HCT116 (cell line): Measurements from ENCODE around the gene SEMA5A. TPM values are rescaled to one million over a fixed set of nuclear protein-coding genes. Genes with fewer than 3 reads are reported as not detected.

ENCODE experiments used
- ATAC-seq: fragments of 200-7000 bp; cut with Tn5 transposase; 2 replicates; pipeline ENCODE4 v1.9.1; 2020; ENCODE audit warnings: mild to moderate bottlenecking, moderate library complexity
- BruUV-seq: library from RNA; stranded (reverse); fragments of 400-500 nt; replicated peaks from 2 replicates; lab custom pipeline; 2021; lab: Mats Ljungman, UMichigan
- CTCF ChIA-PET: fragments of 300-600 bp; sonication (Branson Sonifier 250); formaldehyde crosslinking; loops from one replicate; lab custom pipeline; 2021; ENCODE audit warnings: antibody characterized with exemption; lab: Charles Lee
- POLR2A ChIA-PET: fragments of 300-600, 350-600 bp; sonication (Branson Sonifier 250); formaldehyde crosslinking; loops from one replicate; lab custom pipeline; 2021; ENCODE audit warnings: antibody characterized with exemption; lab: Charles Lee
- RAD21 ChIA-PET, 2 experiments: fragments of 300-600 bp; sonication (Branson Sonifier 250); formaldehyde crosslinking; loops; one replicate each; lab custom pipeline; 2023; ENCODE audit warnings: low total read pairs in 2 of 2; ENCODE audit not compliant: uncharacterized antibody in 2 of 2, unreplicated experiment in 2 of 2, low non-redundant PET in 1 of 2; lab: Charles Lee
- DNase-seq: peaks from one replicate; pipeline ENCODE4 v3.0.0-alpha.2; 2010; ENCODE audit warnings: low read depth, low spot score
- H2AFZ ChIP-seq: fragments of 200-600 bp; shearing (Covaris generic), sonication (generic); 2 replicates; pipeline ENCODE4 v1.6.1; 2017; ENCODE audit warnings: low read depth, mixed run types, mixed read lengths, antibody characterized with exemption, low read length; ENCODE audit not compliant: poor library complexity, severe bottlenecking
- H3K27ac ChIP-seq: 2 replicates; pipeline ENCODE4 v1.5.1; 2012; ENCODE audit warnings: low read depth, low read length
- H3K27me3 ChIP-seq: fragments of 200-600 bp; sonication (generic); 2 replicates; pipeline ENCODE4 v1.6.1; 2016; ENCODE audit warnings: mixed run types, low read length, mixed read lengths; ENCODE audit not compliant: insufficient read depth
- H3K36me3 ChIP-seq, 2 experiments: fragments of 200-500 bp in 1 of 2; fragments of 200-600 bp in 1 of 2; sonication (Bioruptor generic) in 1 of 2; sonication (generic) in 1 of 2; 2 replicates each; pipeline versions ENCODE4 v1.5.1 to v1.6.1; 2014 to 2016; ENCODE audit warnings: low read length in 2 of 2, inconsistent platforms in 1 of 2, mixed read lengths in 1 of 2, mixed run types in 1 of 2; ENCODE audit not compliant: insufficient read depth in 2 of 2, control insufficient read depth in 1 of 2
- H3K4me1 ChIP-seq, 2 experiments: fragments of 200-600 bp in 1 of 2; sonication (generic) in 1 of 2; 2 replicates each; pipeline versions ENCODE4 v1.5.1 to v1.6.1; 2012 to 2017; ENCODE audit warnings: low read length in 2 of 2, inconsistent platforms in 1 of 2, mild to moderate bottlenecking in 1 of 2, mixed read lengths in 1 of 2, mixed run types in 1 of 2, moderate library complexity in 1 of 2; ENCODE audit not compliant: insufficient read depth in 2 of 2, control insufficient read depth in 1 of 2
- H3K4me2 ChIP-seq: fragments of 200-600 bp; sonication (generic); 2 replicates; pipeline ENCODE4 v1.6.1; 2017; ENCODE audit warnings: mixed run types, low read length, mixed read lengths
- H3K4me3 ChIP-seq, 2 experiments: fragments of 200-600 bp in 1 of 2; sonication (generic) in 1 of 2; replicated peaks in 1 of 2; 2 replicates each; pipeline ENCODE4 v1.5.1; 2011 to 2016; ENCODE audit warnings: low read length in 2 of 2, control low read depth in 1 of 2, low read depth in 1 of 2, mild to moderate bottlenecking in 1 of 2, mixed read lengths in 1 of 2, mixed run types in 1 of 2
- H3K79me2 ChIP-seq: fragments of 200-600 bp; sonication (generic); 2 replicates; pipeline ENCODE4 v1.6.1; 2017; ENCODE audit warnings: mild to moderate bottlenecking, mixed run types, low read length, moderate library complexity, mixed read lengths; ENCODE audit not compliant: insufficient read depth
- H3K9ac ChIP-seq: fragments of 200-600 bp; sonication (generic); 2 replicates; pipeline ENCODE4 v1.6.1; 2016; ENCODE audit warnings: low read length, mixed read lengths
- H3K9me2 ChIP-seq: fragments of 200-600 bp; sonication (generic), shearing (Covaris generic); 2 replicates; pipeline ENCODE4 v1.6.1; 2017; ENCODE audit warnings: mixed run types, mild to moderate bottlenecking, moderate library complexity; ENCODE audit not compliant: insufficient read depth
- H3K9me3 ChIP-seq, 2 experiments: fragments of 200-500 bp in 1 of 2; fragments of 200-600 bp in 1 of 2; sonication (Bioruptor generic) in 1 of 2; sonication (generic) in 1 of 2; 2 replicates each; pipeline ENCODE4 v1.6.1; 2014 to 2017; ENCODE audit warnings: low read length in 2 of 2, mixed read lengths in 2 of 2, inconsistent platforms in 1 of 2, low read depth in 1 of 2, mild to moderate bottlenecking in 1 of 2, mixed run types in 1 of 2, moderate library complexity in 1 of 2; ENCODE audit not compliant: control insufficient read depth in 1 of 2, insufficient read depth in 1 of 2
- H4K20me1 ChIP-seq: fragments of 200-600 bp; sonication (generic), shearing (Covaris generic); 2 replicates; pipeline ENCODE4 v1.6.1; 2017; ENCODE audit warnings: mixed run types, mild to moderate bottlenecking, moderate library complexity; ENCODE audit not compliant: insufficient read depth
- ATF3 ChIP-seq: IDR thresholded peaks from 2 replicates; pipeline ENCODE4 v1.6.1; 2012
- CBX3 ChIP-seq: IDR thresholded peaks from 2 replicates; pipeline ENCODE4 v1.6.1; 2012; ENCODE audit warnings: low read depth
- CEBPB ChIP-seq: IDR thresholded peaks from 2 replicates; pipeline ENCODE4 v1.6.1; 2012; ENCODE audit warnings: low read depth
- CTCF ChIP-seq, 3 experiments: fragments of 200-600 bp in 1 of 3; sonication (generic) in 1 of 3; IDR thresholded peaks in 2 of 3; conservative IDR thresholded peaks in 1 of 3; 2 replicates each; pipeline ENCODE4 v1.5.1; 2012 to 2017; ENCODE audit warnings: low read depth in 2 of 3, low read length in 2 of 3, antibody characterized with exemption in 1 of 3, borderline replicate concordance in 1 of 3, control low read depth in 1 of 3, mild to moderate bottlenecking in 1 of 3, mixed read lengths in 1 of 3, mixed run types in 1 of 3, moderate library complexity in 1 of 3; ENCODE audit not compliant: insufficient read depth in 1 of 3
- EGR1 ChIP-seq: IDR thresholded peaks from 2 replicates; pipeline ENCODE4 v1.6.1; 2012; ENCODE audit warnings: low read depth
- ELF1 ChIP-seq: IDR thresholded peaks from 2 replicates; pipeline ENCODE4 v1.6.1; 2012; ENCODE audit warnings: low read depth, borderline replicate concordance
- EZH2phosphoT487 ChIP-seq: fragments of 200-600 bp; IDR thresholded peaks from 2 replicates; pipeline ENCODE4 v1.6.1; 2018; ENCODE audit warnings: antibody characterized with exemption, borderline replicate concordance
- FOSL1 ChIP-seq: IDR thresholded peaks from 2 replicates; pipeline ENCODE4 v1.6.1; 2012; ENCODE audit warnings: low read depth
- MAX ChIP-seq: IDR thresholded peaks from 2 replicates; pipeline ENCODE4 v1.6.1; 2012
- POLR2AphosphoS5 ChIP-seq: IDR thresholded peaks from 2 replicates; pipeline ENCODE4 v1.6.1; 2011; ENCODE audit warnings: mild to moderate bottlenecking, low read depth, low read length, moderate library complexity
- RAD21 ChIP-seq: IDR thresholded peaks from 2 replicates; pipeline ENCODE4 v1.6.1; 2012; ENCODE audit warnings: low read depth, mild to moderate bottlenecking
- REST ChIP-seq: IDR thresholded peaks from 2 replicates; pipeline ENCODE4 v1.6.1; 2012; ENCODE audit warnings: low read depth
- SIN3A ChIP-seq: IDR thresholded peaks from 2 replicates; pipeline ENCODE4 v1.6.1; 2012; ENCODE audit warnings: low read depth
- SP1 ChIP-seq: IDR thresholded peaks from 2 replicates; pipeline ENCODE4 v1.6.1; 2012; ENCODE audit warnings: low read depth
- SRF ChIP-seq: IDR thresholded peaks from 2 replicates; pipeline ENCODE4 v1.6.1; 2012; ENCODE audit warnings: low read depth
- TCF7L2 ChIP-seq: IDR thresholded peaks from 2 replicates; pipeline ENCODE4 v1.7.0; 2011; ENCODE audit warnings: borderline replicate concordance, inconsistent platforms; ENCODE audit not compliant: insufficient read depth, insufficient read length; ENCODE audit errors: extremely low read depth
- YY1 ChIP-seq: IDR thresholded peaks from 2 replicates; pipeline ENCODE4 v1.6.1; 2011; ENCODE audit warnings: low read length, low read depth, moderate library complexity, mild to moderate bottlenecking; ENCODE audit not compliant: insufficient replicate concordance; ENCODE audit errors: extremely low read depth
- ZBTB33 ChIP-seq: IDR thresholded peaks from 2 replicates; pipeline ENCODE4 v1.6.1; 2011; ENCODE audit warnings: mild to moderate bottlenecking, low read length, moderate library complexity; ENCODE audit not compliant: insufficient replicate concordance; ENCODE audit errors: extremely low read depth
- ZFX ChIP-seq: fragments of 450-650 bp; IDR thresholded peaks from 2 replicates; pipeline ENCODE4 v1.6.1; 2017
- ZNF274 ChIP-seq: fragments of 200-500 bp; sonication (Bioruptor generic); IDR thresholded peaks from 2 replicates; pipeline ENCODE4 v1.6.1; 2014; ENCODE audit warnings: mild to moderate bottlenecking, low read depth, low read length, inconsistent platforms
- intact Hi-C: fragments of 100-400 bp; cut with micrococcal nuclease; formaldehyde crosslinking; loops from 2 replicates; pipeline ENCODE4 v1.10.0; 2022
- total RNA-seq: library from RNA; stranded (reverse); gene quantifications from one replicate; pipeline ENCODE4 v1.2.1, GENCODE V29; 2021; ENCODE audit not compliant: unreplicated experiment

SEMA5A gene
- total RNA-seq, 1 experiment from 2014 or later = 0.02 TPM

- ChIA-PET CTCF (no interaction called here), RAD21 (no interaction called here), POLR2A (no interaction called here)
- Histone ChIP-seq H3K9me3 (peaks cover 4 to 31% of the 10 kb centered on the region in 2 experiments; a peak in 2 of 4 replicates), H3K27ac (no peak overlapping the region), H3K36me3 (no peaks in the 10 kb centered on the region), H2AFZ (no peak overlapping the region), H3K9me2 (no peaks in the 10 kb centered on the region), H3K4me3 (no peak overlapping the region), H3K27me3 (no peaks in the 10 kb centered on the region), H3K4me1 (no peaks in the 10 kb centered on the region), H3K4me2 (no peak overlapping the region), H4K20me1 (no peaks in the 10 kb centered on the region), H3K79me2 (no peaks in the 10 kb centered on the region), H3K9ac (no peak overlapping the region)
- BruUV-seq = no TSS peak
- ATAC-seq = no peak
- intact Hi-C loops = no loop called here
- TF ChIP-seq POLR2AphosphoS5 = no peak
- TF ChIP-seq EGR1 = no peak
- TF ChIP-seq ELF1 = no peak
- TF ChIP-seq ATF3 = no peak
- TF ChIP-seq CTCF (IDR thresholded peaks at IDR 0.05 in 2 of 3, conservative IDR thresholded peaks at IDR 0.05 in 1 of 3; ENCODE audit: borderline replicate concordance in 1 of 3, insufficient read depth in 1 of 3, low read depth in 2 of 3, low read length in 2 of 3) = no peak
- TF ChIP-seq ZFX = no peak
- no peak for TF ChIP-seq EZH2phosphoT487
- TF ChIP-seq ZNF274 = no peak
- no peak for TF ChIP-seq TCF7L2
- no peak for TF ChIP-seq CBX3
- no peak for TF ChIP-seq RAD21
- no peak for TF ChIP-seq FOSL1
- TF ChIP-seq ZBTB33 = no peak
- no peak for TF ChIP-seq SP1
- TF ChIP-seq SRF = no peak
- no peak for TF ChIP-seq SIN3A
- no peak for TF ChIP-seq REST
- no peak for TF ChIP-seq YY1
- TF ChIP-seq CEBPB = no peak
- no peak for TF ChIP-seq MAX
- no peak for DNase-seq
Observed at GRCh38 chr5:9415091-9415490, 130.8 kb downstream of the SEMA5A start.
